B cell (primary cell): ENCODE measurements around the gene LAIR1. TPM values are rescaled to one million over a fixed set of nuclear protein-coding genes. Genes with fewer than 3 reads are reported as not detected.
A peak's percentile ranks its signal among the peaks of the same experiment; 100 is the strongest.

ENCODE experiments used
- ATAC-seq: fragments of 200-7000 bp; cut with Tn5 transposase; one replicate; pipeline ENCODE4 v1.10.0; 2021; ENCODE audit warnings: low read depth, mild to moderate bottlenecking, moderate number of reproducible peaks, moderate library complexity
- CTCF ChIA-PET: fragments of 350-600 bp; sonication (Branson Sonifier 250); formaldehyde crosslinking; loops from one replicate; lab custom pipeline; 2021; ENCODE audit warnings: antibody characterized with exemption, inconsistent platforms; lab: Charles Lee
- POLR2A ChIA-PET: fragments of 350-600 bp; sonication (Branson Sonifier 250); formaldehyde crosslinking; loops from one replicate; lab custom pipeline; 2021; ENCODE audit warnings: antibody characterized with exemption; lab: Charles Lee
- DNase-seq: peaks from one replicate; pipeline ENCODE4 v3.0.0; 2013
- H2AFZ ChIP-seq: 2 replicates; pipeline ENCODE4 v1.6.1; 2012; ENCODE audit warnings: mild to moderate bottlenecking, low read depth, low read length; ENCODE audit not compliant: insufficient read depth, poor library complexity, severe bottlenecking
- H3K27ac ChIP-seq, 2 donors: 1 replicate in 1 of 2; 2 replicates in 1 of 2; pipeline ENCODE4 v1.5.1; 2012 to 2013; ENCODE audit warnings: low read length in 2 of 2, mild to moderate bottlenecking in 2 of 2, moderate library complexity in 1 of 2
- H3K27me3 ChIP-seq, 4 experiments: fragments of 200-600 bp in 1 of 4; sonication (generic) in 1 of 4; replicated peaks in 1 of 4; 1 replicate in 2 of 4; 2 replicates in 2 of 4; pipeline versions ENCODE4 v1.6.1 to v1.7.0; 2013 to 2016; ENCODE audit warnings: low read length in 3 of 4, mild to moderate bottlenecking in 2 of 4, mixed read lengths in 1 of 4, moderate library complexity in 1 of 4; ENCODE audit not compliant: insufficient read depth in 4 of 4, control insufficient read depth in 3 of 4; ENCODE audit errors: control extremely low read depth in 1 of 4
- H3K36me3 ChIP-seq, 2 experiments: replicated peaks in 1 of 2; 1 replicate in 1 of 2; 2 replicates in 1 of 2; pipeline versions ENCODE4 v1.6.1 to v1.7.1; 2013; ENCODE audit warnings: low read length in 1 of 2; ENCODE audit not compliant: insufficient read depth in 2 of 2, control insufficient read depth in 1 of 2; ENCODE audit errors: control extremely low read depth in 1 of 2, extremely low read depth in 1 of 2
- H3K4me1 ChIP-seq, 2 donors: fragments of 200-600 bp in 1 of 2; sonication (generic) in 1 of 2; 1 replicate in 1 of 2; 2 replicates in 1 of 2; pipeline versions ENCODE4 v1.5.1 to v1.6.1; 2013 to 2017; ENCODE audit warnings: low read length in 2 of 2; ENCODE audit not compliant: control insufficient read depth in 2 of 2, insufficient read depth in 2 of 2
- H3K4me2 ChIP-seq: replicated peaks from 2 replicates; pipeline ENCODE3; 2012; ENCODE audit warnings: mild to moderate bottlenecking, low read depth, low read length; ENCODE audit not compliant: poor library complexity, severe bottlenecking
- H3K4me3 ChIP-seq, 5 experiments: fragments of 200-600 bp in 1 of 5; sonication (generic) in 1 of 5; 1 replicate in 3 of 5; 2 replicates in 2 of 5; pipeline versions ENCODE4 v1.5.1 to v1.7.0; 2011 to 2016; ENCODE audit warnings: low read length in 4 of 5, mild to moderate bottlenecking in 4 of 5, low read depth in 2 of 5, control low read depth in 1 of 5, moderate library complexity in 1 of 5; ENCODE audit not compliant: insufficient read depth in 1 of 5; ENCODE audit errors: control extremely low read depth in 1 of 5, extremely low read depth in 1 of 5
- H3K79me2 ChIP-seq: fragments of 200-600 bp; sonication (generic); one replicate; pipeline ENCODE4 v1.6.0; 2016; ENCODE audit warnings: low read length; ENCODE audit not compliant: control insufficient read depth, insufficient read depth
- H3K9ac ChIP-seq: fragments of 200-600 bp; sonication (generic); 2 replicates; pipeline ENCODE4 v1.6.1; 2017; ENCODE audit warnings: mild to moderate bottlenecking, low read length, moderate library complexity
- H3K9me3 ChIP-seq, 3 donors: one replicate each; pipeline versions ENCODE4 v1.6.1 to v1.7.1; 2013; ENCODE audit warnings: low read length in 2 of 3; ENCODE audit not compliant: control insufficient read depth in 2 of 3, insufficient read depth in 1 of 3; ENCODE audit errors: control extremely low read depth in 1 of 3
- H4K20me1 ChIP-seq: 2 replicates; pipeline ENCODE4 v1.6.0; 2012; ENCODE audit warnings: mild to moderate bottlenecking, low read length; ENCODE audit not compliant: insufficient read depth, control insufficient read depth, poor library complexity, severe bottlenecking
- H3K27ac Mint-ChIP-seq: one replicate; pipeline ENCODE4 v1.8.0; 2021; ENCODE audit warnings: mixed read lengths
- H3K27me3 Mint-ChIP-seq: one replicate; pipeline ENCODE4 v1.8.0; 2021; ENCODE audit warnings: mixed read lengths
- H3K4me1 Mint-ChIP-seq: one replicate; pipeline ENCODE4 v1.8.0; 2021; ENCODE audit warnings: mixed read lengths
- H3K4me3 Mint-ChIP-seq: one replicate; pipeline ENCODE4 v1.8.0; 2021; ENCODE audit warnings: mixed read lengths
- H3K9me3 Mint-ChIP-seq: one replicate; pipeline ENCODE4 v1.8.0; 2022; ENCODE audit warnings: mixed read lengths; ENCODE audit not compliant: insufficient read depth
- EZH2 ChIP-seq: IDR thresholded peaks from 2 replicates; pipeline ENCODE4 v1.6.1; 2012; ENCODE audit warnings: borderline replicate concordance, low read depth, mild to moderate bottlenecking, moderate library complexity, low read length; ENCODE audit not compliant: insufficient read depth, poor library complexity, severe bottlenecking
- WGBS: methylation state at CpG from one replicate; pipeline ENCODE4 v1.1.5; 2013; ENCODE audit warnings: missing lambda C conversion rate; ENCODE audit not compliant: insufficient coverage; 5-methylcytosine and 5-hydroxymethylcytosine counted together
- intact Hi-C: fragments of 100-400 bp; cut with micrococcal nuclease; formaldehyde crosslinking; loops from one replicate; pipeline ENCODE4 v1.10.0; 2022
- polyA plus RNA-seq: library from polyadenylated mRNA; depleted of rRNA; stranded (reverse); fragments of >200 nt; gene quantifications from 2 replicates; pipeline ENCODE4 v1.2.3, GENCODE V29; 2012
- total RNA-seq, 2 donors: library from RNA; stranded (reverse); fragments of 120-200 nt in 1 of 2; gene quantifications; 1 replicate in 1 of 2; 2 replicates in 1 of 2; pipeline versions ENCODE4 v1.2.3 to v1.2.4, GENCODE V29; 2013 to 2022
- TF ChIP-seq, protein P1 (sequence below): fragments of 200-600 bp; IDR thresholded peaks from one replicate; pipeline ENCODE4 v1.8.0; 2022; ENCODE audit warnings: antibody characterized with exemption, mild to moderate bottlenecking

Gene LAIR1
- total and polyA plus RNA-seq, 2 donors (not counting 1 experiment from before 2014, with no cell fraction given): 41.5 to 173 TPM

DNA sequence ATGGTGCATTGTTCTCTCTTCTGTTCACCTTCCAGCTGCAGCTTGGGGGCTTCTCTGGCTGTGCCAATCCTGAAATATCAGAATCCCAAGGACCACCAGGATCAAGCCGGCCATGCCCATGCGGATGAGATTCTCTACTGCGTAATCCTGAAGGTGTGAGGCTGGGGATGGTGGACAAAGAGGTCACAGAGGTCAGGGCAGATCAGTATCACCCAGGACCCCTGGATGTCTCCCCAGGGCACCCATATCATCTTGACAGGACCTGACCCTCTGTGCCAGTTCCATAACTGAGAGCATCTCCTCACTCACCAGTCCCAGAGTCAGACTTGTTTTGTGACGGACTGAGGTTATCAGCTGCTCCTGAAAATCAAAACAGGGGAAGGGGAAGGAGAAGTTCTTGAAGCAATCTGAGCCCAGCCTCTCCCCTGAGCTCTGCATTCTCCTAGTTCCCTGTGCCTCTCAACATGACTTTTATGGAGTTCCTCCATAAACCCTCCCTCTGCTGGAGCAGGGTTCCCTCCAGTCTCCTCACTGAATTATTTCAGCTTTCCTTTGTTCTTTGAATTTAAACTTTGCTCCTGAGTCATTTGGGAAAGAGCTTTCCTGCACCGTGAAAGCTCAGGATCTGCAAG, 57.2 kb downstream of the LAIR1 start:
- no peak for DNase-seq
- ChIA-PET CTCF (interaction anchor here (1.0 kb wide), 1 partner anchor 42 kb away, joined by 3 read pairs; no protein-coding TSS in a partner anchor), POLR2A (no interaction called here)
- H3K36me3 ChIP-seq: no peaks in the 10 kb centered on the region
- Mint-ChIP-seq H3K27ac (peak overlapping the region; percentile 10), H3K9me3 (no peaks in the 10 kb centered on the region), H3K27me3 (peaks cover 43% of the 10 kb centered on the region), H3K4me1 (peaks cover 9% of the 10 kb centered on the region), H3K4me3 (no peak overlapping the region)
- H3K4me3 ChIP-seq: no peak overlapping the region
- H4K20me1 ChIP-seq: no peaks in the 10 kb centered on the region
- H3K27me3 ChIP-seq: peaks cover 0 to 60% (median 26%) of the 10 kb centered on the region in 4 experiments
- H3K79me2 ChIP-seq: no peaks in the 10 kb centered on the region
- ATAC-seq: no peak
- 83% methylated on average over 3 of the region's 5 CpGs for WGBS
- H3K4me2 ChIP-seq: no peak overlapping the region
- no peaks in the 10 kb centered on the region for H3K9me3 ChIP-seq
- H2AFZ ChIP-seq: no peak overlapping the region
- no peak overlapping the region for H3K27ac ChIP-seq
- no peak for TF ChIP-seq EZH2
- TF ChIP-seq, protein P1, sequence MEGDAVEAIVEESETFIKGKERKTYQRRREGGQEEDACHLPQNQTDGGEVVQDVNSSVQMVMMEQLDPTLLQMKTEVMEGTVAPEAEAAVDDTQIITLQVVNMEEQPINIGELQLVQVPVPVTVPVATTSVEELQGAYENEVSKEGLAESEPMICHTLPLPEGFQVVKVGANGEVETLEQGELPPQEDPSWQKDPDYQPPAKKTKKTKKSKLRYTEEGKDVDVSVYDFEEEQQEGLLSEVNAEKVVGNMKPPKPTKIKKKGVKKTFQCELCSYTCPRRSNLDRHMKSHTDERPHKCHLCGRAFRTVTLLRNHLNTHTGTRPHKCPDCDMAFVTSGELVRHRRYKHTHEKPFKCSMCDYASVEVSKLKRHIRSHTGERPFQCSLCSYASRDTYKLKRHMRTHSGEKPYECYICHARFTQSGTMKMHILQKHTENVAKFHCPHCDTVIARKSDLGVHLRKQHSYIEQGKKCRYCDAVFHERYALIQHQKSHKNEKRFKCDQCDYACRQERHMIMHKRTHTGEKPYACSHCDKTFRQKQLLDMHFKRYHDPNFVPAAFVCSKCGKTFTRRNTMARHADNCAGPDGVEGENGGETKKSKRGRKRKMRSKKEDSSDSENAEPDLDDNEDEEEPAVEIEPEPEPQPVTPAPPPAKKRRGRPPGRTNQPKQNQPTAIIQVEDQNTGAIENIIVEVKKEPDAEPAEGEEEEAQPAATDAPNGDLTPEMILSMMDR: no peak
- intact Hi-C loops: no loop called here
- no peak overlapping the region for H3K9ac ChIP-seq
- H3K4me1 ChIP-seq: peaks cover 11 to 12% of the 10 kb centered on the region in 2 donors

DNA sequence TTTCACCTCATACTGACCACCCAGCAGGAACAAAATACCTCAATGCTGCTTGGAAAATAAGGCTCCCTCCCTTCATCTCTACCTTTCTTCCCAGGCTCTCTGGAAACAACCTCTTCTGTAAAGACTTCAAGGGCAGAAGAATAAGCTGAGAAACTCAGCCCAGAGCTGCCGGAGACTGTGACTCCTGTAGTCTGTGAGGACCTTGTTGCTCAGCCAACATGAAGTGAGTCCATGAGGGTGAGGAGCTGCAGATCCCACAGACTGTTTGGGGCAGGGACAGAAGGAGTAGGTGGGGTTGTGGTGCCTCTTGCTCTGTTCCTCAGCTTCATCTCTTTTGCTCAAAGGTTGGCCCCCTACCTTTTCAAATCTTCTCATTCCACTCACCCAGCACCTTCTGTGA, 59.6 kb downstream of the LAIR1 start:
- Histone ChIP-seq H3K9me3 (no peaks in the 10 kb centered on the region), H3K36me3 (no peaks in the 10 kb centered on the region), H3K27ac (no peak overlapping the region), H3K79me2 (no peaks in the 10 kb centered on the region), H3K4me2 (no peak overlapping the region), H4K20me1 (no peaks in the 10 kb centered on the region), H3K4me3 (no peak overlapping the region), H3K9ac (no peak overlapping the region), H3K4me1 (peaks cover 6 to 7% of the 10 kb centered on the region in 2 donors), H2AFZ (no peak overlapping the region), H3K27me3 (peaks cover 0 to 60% (median 21%) of the 10 kb centered on the region in 4 experiments)
- peaks cover 7% of the 10 kb centered on the region for H3K4me1 Mint-ChIP-seq
- DNase-seq (no peak), ATAC-seq (no peak)
- 100% methylated on average over 1 of the region's 1 CpG for WGBS
- no peak overlapping the region for H3K27ac Mint-ChIP-seq
- H3K4me3 Mint-ChIP-seq: no peak overlapping the region
- H3K9me3 Mint-ChIP-seq: no peaks in the 10 kb centered on the region
- intact Hi-C loops: no loop called here
- CTCF ChIA-PET: interaction anchor here (2.3 kb wide), 1 partner anchor 39 kb away, joined by 12 read pairs; no protein-coding TSS in a partner anchor
- no peak for TF ChIP-seq EZH2
- TF ChIP-seq, protein P1: no peak
- POLR2A ChIA-PET: no interaction called here
- peaks cover 47% of the 10 kb centered on the region for H3K27me3 Mint-ChIP-seq
